Endothelial cell of umbilical vein (primary cell): ENCODE measurements around the gene CRK. TPM values are rescaled to one million over a fixed set of nuclear protein-coding genes. Genes with fewer than 3 reads are reported as not detected.

Experiments used
- BruUV-seq: library from RNA; stranded (reverse); fragments of 400-500 nt; replicated peaks from 2 replicates; lab custom pipeline; 2021; lab: Mats Ljungman, UMichigan
- CTCF ChIA-PET: fragments of 300-600, 350-600 bp; sonication (Branson Sonifier 250); formaldehyde crosslinking; loops from one replicate; lab custom pipeline; 2021; ENCODE audit warnings: antibody characterized with exemption, inconsistent platforms; lab: Charles Lee
- POLR2A ChIA-PET: fragments of 300-600, 350-600 bp; sonication (Branson Sonifier 250); formaldehyde crosslinking; loops from one replicate; lab custom pipeline; 2021; ENCODE audit warnings: antibody characterized with exemption, inconsistent platforms; lab: Charles Lee
- DNase-seq: peaks from one replicate; pipeline ENCODE4 v3.0.0-alpha.2; 2011; ENCODE audit warnings: low read depth, low spot score
- FAIRE-seq: peaks from 2 replicates; lab custom pipeline; 2011; peaks lifted over from hg19 to GRCh38; lab: Jason Lieb, UNC
- H2AFZ ChIP-seq: 2 replicates; pipeline ENCODE4 v1.6.0; 2012; ENCODE audit warnings: low read depth, low read length, control low read depth, inconsistent platforms
- H3K27ac ChIP-seq: 2 replicates; pipeline ENCODE4 v1.5.1; 2011; ENCODE audit warnings: low read depth, mild to moderate bottlenecking, control low read depth, low read length, moderate library complexity; ENCODE audit not compliant: insufficient read depth
- H3K27me3 ChIP-seq, 2 experiments: 2 replicates each; pipeline versions ENCODE4 v1.6.0 to v1.6.1; 2011; ENCODE audit warnings: low read length in 2 of 2, mixed read lengths in 1 of 2; ENCODE audit not compliant: control insufficient read depth in 2 of 2, insufficient read depth in 2 of 2
- H3K36me3 ChIP-seq, 2 experiments: 2 replicates in 1 of 2; 3 replicates in 1 of 2; pipeline ENCODE4 v1.5.1; 2011; ENCODE audit warnings: low read length in 2 of 2, mild to moderate bottlenecking in 1 of 2, moderate library complexity in 1 of 2; ENCODE audit not compliant: control insufficient read depth in 2 of 2, insufficient read depth in 2 of 2; ENCODE audit errors: extremely low read depth in 1 of 2
- H3K4me1 ChIP-seq: 3 replicates; pipeline ENCODE4 v1.5.1; 2011; ENCODE audit warnings: mild to moderate bottlenecking, low read length; ENCODE audit not compliant: control insufficient read depth, insufficient read depth; ENCODE audit errors: extremely low read depth
- H3K4me2 ChIP-seq: 2 replicates; pipeline ENCODE4 v1.6.1; 2011; ENCODE audit warnings: low read length, control low read depth, mixed read lengths; ENCODE audit not compliant: insufficient read depth
- H3K4me3 ChIP-seq, 3 experiments: fragments of 200-600 bp in 1 of 3; sonication (generic), shearing (Covaris generic) in 1 of 3; replicated peaks in 1 of 3; 2 replicates each; pipeline ENCODE4 v1.5.1; 2011 to 2016; ENCODE audit warnings: control low read depth in 3 of 3, low read length in 3 of 3, mild to moderate bottlenecking in 2 of 3, inconsistent platforms in 1 of 3, low read depth in 1 of 3, moderate library complexity in 1 of 3; ENCODE audit not compliant: insufficient read depth in 1 of 3
- H3K79me2 ChIP-seq: 2 replicates; pipeline ENCODE4 v1.6.0; 2012; ENCODE audit warnings: low read length, inconsistent platforms; ENCODE audit not compliant: control insufficient read depth, insufficient read depth
- H3K9ac ChIP-seq: replicated peaks from 2 replicates; pipeline ENCODE3; 2011; ENCODE audit warnings: low read length, control low read depth; ENCODE audit not compliant: insufficient read depth; ENCODE audit errors: extremely low read depth
- H3K9me1 ChIP-seq: replicated peaks from 3 replicates; pipeline ENCODE4 v1.6.0; 2011; ENCODE audit warnings: mild to moderate bottlenecking, low read length; ENCODE audit not compliant: control insufficient read depth, insufficient read depth; ENCODE audit errors: extremely low read depth
- H3K9me3 ChIP-seq: replicated peaks from 2 replicates; pipeline ENCODE4 v1.5.1; 2012; ENCODE audit warnings: low read length, inconsistent platforms; ENCODE audit not compliant: control insufficient read depth, insufficient read depth
- H4K20me1 ChIP-seq: replicated peaks from 2 replicates; pipeline ENCODE3; 2011; ENCODE audit warnings: mild to moderate bottlenecking, low read length; ENCODE audit not compliant: control insufficient read depth, insufficient read depth; ENCODE audit errors: extremely low read depth
- CTCF ChIP-seq, 2 donors: IDR thresholded peaks; 1 replicate in 1 of 2; 2 replicates in 1 of 2; pipeline ENCODE4 v1.5.1; 2011; ENCODE audit warnings: low read length in 2 of 2, mild to moderate bottlenecking in 2 of 2, moderate library complexity in 2 of 2, control low read depth in 1 of 2, inconsistent platforms in 1 of 2, low read depth in 1 of 2; ENCODE audit not compliant: insufficient read depth in 1 of 2; ENCODE audit errors: extremely low read depth in 1 of 2
- EZH2 ChIP-seq: IDR thresholded peaks from 2 replicates; pipeline ENCODE4 v1.6.1; 2012; ENCODE audit warnings: borderline replicate concordance, low read depth, mild to moderate bottlenecking, moderate library complexity, low read length, inconsistent platforms; ENCODE audit not compliant: severe bottlenecking
- FOS ChIP-seq: IDR thresholded peaks from 2 replicates; pipeline ENCODE4 v1.6.1; 2011; ENCODE audit warnings: mild to moderate bottlenecking, low read length, moderate library complexity, borderline replicate concordance; ENCODE audit not compliant: insufficient read depth
- GATA2 ChIP-seq: IDR thresholded peaks from 2 replicates; pipeline ENCODE4 v1.7.0; 2011; ENCODE audit warnings: low read depth, mild to moderate bottlenecking, moderate library complexity, mixed read lengths, low read length; ENCODE audit not compliant: insufficient read length, insufficient read depth
- JUN ChIP-seq: IDR thresholded peaks from 2 replicates; pipeline ENCODE4 v1.6.1; 2011; ENCODE audit warnings: borderline replicate concordance, low read depth; ENCODE audit not compliant: insufficient read length, insufficient read depth
- MYC ChIP-seq: IDR thresholded peaks from one replicate; pipeline ENCODE4 v1.6.1; 2011; ENCODE audit warnings: mild to moderate bottlenecking, low read depth, low read length
- POLR2A ChIP-seq: IDR thresholded peaks from 2 replicates; pipeline ENCODE4 v1.6.1; 2012; ENCODE audit warnings: low read depth, mild to moderate bottlenecking, control low read depth, low read length
- POLR2AphosphoS5 ChIP-seq: IDR thresholded peaks from 2 replicates; pipeline ENCODE4 v1.6.1; 2012; ENCODE audit warnings: low read depth, mild to moderate bottlenecking, control low read depth, low read length, moderate library complexity; ENCODE audit not compliant: insufficient read depth
- dilution Hi-C: fragments of 300-500 bp; cut with MboI; formaldehyde crosslinking; loops from one replicate; pipeline ENCODE4 v1.15.0; 2019; ENCODE audit warnings: low sequenced_read_pairs; ENCODE audit not compliant: extremely low pct_ligation_motif_present
- intact Hi-C: fragments of 100-400 bp; cut with micrococcal nuclease; formaldehyde crosslinking; loops from one replicate; pipeline ENCODE4 v1.10.0; 2022
- polyA plus RNA-seq, 4 experiments: library from polyadenylated mRNA; depleted of rRNA in 3 of 4; stranded (reverse) in 3 of 4; unstranded in 1 of 4; fragments of >200 nt; gene quantifications; 2 replicates each; pipeline versions ENCODE4 v1.2.1 to v1.2.3, GENCODE V29; 2011 to 2012; ENCODE audit warnings: missing spikeins in 1 of 4
- total RNA-seq: library from RNA; stranded (reverse); gene quantifications from 2 replicates; pipeline ENCODE4 v1.2.3, GENCODE V29; 2021
- TF ChIP-seq, protein P1 (sequence below): IDR thresholded peaks from 2 replicates; pipeline ENCODE4 v1.6.1; 2011; ENCODE audit not compliant: insufficient read depth, insufficient read length

CRK gene
- total and polyA plus RNA-seq, 2 donors (not counting 3 experiments of a cell fraction or from before 2014, with no cell fraction given): 52.8 to 67.2 TPM

- Histone ChIP-seq H3K9me3 (no peaks in the 10 kb centered on the region), H3K27ac (no peak overlapping the region), H4K20me1 (no peaks in the 10 kb centered on the region), H3K36me3 (peaks cover 0 to 4% of the 10 kb centered on the region in 2 experiments), H3K79me2 (no peaks in the 10 kb centered on the region), H3K9me1 (no peaks in the 10 kb centered on the region), H3K4me2 (no peak overlapping the region), H2AFZ (no peak overlapping the region), H3K27me3 (no peaks in the 10 kb centered on the region), H3K4me1 (peaks cover 12% of the 10 kb centered on the region), H3K4me3 (no peak overlapping the region), H3K9ac (no peak overlapping the region)
- no peak for FAIRE-seq
- dilution Hi-C loops: no loop called here
- no peak for TF ChIP-seq POLR2A
- no peak for TF ChIP-seq EZH2
- TF ChIP-seq MYC: no peak
- TF ChIP-seq, protein P1, sequence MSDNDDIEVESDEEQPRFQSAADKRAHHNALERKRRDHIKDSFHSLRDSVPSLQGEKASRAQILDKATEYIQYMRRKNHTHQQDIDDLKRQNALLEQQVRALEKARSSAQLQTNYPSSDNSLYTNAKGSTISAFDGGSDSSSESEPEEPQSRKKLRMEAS: no peak
- no TSS peak for BruUV-seq
- intact Hi-C loops: no loop called here
- DNase-seq: no peak
- POLR2A ChIA-PET: interaction anchor here (0.5 to 0.7 kb wide), 2 partner anchors 24 to 37 kb away, joined by 3 to 5 read pairs; no protein-coding TSS in a partner anchor
- CTCF ChIA-PET: interaction anchor here (1.3 to 3.4 kb wide), 4 partner anchors 10 to 102 kb away, joined by 3 to 28 read pairs (median 6); partner anchors contain the start of gene INPP5K
These were observed 41.9 kb downstream of the CRK start for GRCh38 chr17:1414001-1414574.

DNA sequence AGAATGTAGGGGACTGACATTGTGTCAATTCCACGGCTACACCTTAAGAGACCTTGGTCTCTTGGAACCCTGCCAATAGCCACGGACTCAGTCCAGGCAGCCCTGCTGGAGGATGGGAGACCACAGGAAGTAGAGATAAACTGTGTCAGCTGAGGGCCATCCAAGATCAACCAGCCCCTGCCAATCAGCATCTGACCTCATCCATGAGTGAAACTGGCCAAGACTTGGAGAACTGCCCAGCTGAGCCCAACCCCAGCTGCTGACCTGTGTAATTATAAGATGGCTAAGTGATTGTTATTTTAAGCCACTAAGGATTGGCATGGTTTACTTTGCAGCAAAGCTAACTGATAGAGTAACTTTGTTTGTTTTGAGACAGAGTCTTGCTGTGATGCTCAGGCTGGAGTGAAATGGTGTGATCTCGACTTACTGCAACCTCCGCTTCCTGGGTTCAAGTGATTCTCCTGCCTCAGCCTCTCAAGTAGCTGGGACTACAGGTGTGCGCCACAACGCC is 42.7 kb downstream of the CRK start:
- FAIRE-seq (peak; percentile 100), DNase-seq (peak; percentile 97)
- Histone ChIP-seq H3K9me1 (no peaks in the 10 kb centered on the region), H3K27me3 (no peaks in the 10 kb centered on the region), H3K4me1 (peaks cover 12% of the 10 kb centered on the region), H2AFZ (no peak overlapping the region), H3K4me3 (no peak overlapping the region), H3K9me3 (no peaks in the 10 kb centered on the region), H3K9ac (no peak overlapping the region), H3K4me2 (peak overlapping the region; percentile 6), H3K27ac (no peak overlapping the region), H4K20me1 (no peaks in the 10 kb centered on the region), H3K79me2 (no peaks in the 10 kb centered on the region), H3K36me3 (peaks cover 0 to 4% of the 10 kb centered on the region in 2 experiments)
- ChIA-PET CTCF (interaction anchor here (0.6 to 3.4 kb wide), 6 partner anchors 9 to 217 kb away, joined by 3 to 28 read pairs (median 3); partner anchors contain the start of gene INPP5K), POLR2A (interaction anchor here (0.5 to 0.7 kb wide), 4 partner anchors 8 to 42 kb away, joined by 3 to 5 read pairs (median 4); no protein-coding TSS in a partner anchor)
- peak; percentile 98 for TF ChIP-seq POLR2AphosphoS5
- peak; percentile 56 for TF ChIP-seq FOS
- TF ChIP-seq JUN: no peak
- TF ChIP-seq, protein P1: no peak
- peak; percentile 94 for TF ChIP-seq GATA2
- no peak for TF ChIP-seq EZH2
- TF ChIP-seq MYC: no peak
- no peak for TF ChIP-seq POLR2A
- TF ChIP-seq CTCF (IDR thresholded peaks at IDR 0.05; ENCODE audit: extremely low read depth in 1 of 2, insufficient read depth in 1 of 2, low read depth in 1 of 2, low read length in 2 of 2): no peak
- intact Hi-C loops: loop anchor here (1.0 kb wide), 2 partner anchors 10 to 13 kb away; partner anchors contain the start of gene YWHAE
- dilution Hi-C loops: no loop called here
- no TSS peak for BruUV-seq
